Measurements from ENCODE around the gene SLC5A10. TPM values are rescaled to one million over a fixed set of nuclear protein-coding genes. Genes with fewer than 3 reads are reported as not detected.

Gene SLC5A10
- total RNA-seq, 2 experiments from 2014 or later, result not detected

DNA sequence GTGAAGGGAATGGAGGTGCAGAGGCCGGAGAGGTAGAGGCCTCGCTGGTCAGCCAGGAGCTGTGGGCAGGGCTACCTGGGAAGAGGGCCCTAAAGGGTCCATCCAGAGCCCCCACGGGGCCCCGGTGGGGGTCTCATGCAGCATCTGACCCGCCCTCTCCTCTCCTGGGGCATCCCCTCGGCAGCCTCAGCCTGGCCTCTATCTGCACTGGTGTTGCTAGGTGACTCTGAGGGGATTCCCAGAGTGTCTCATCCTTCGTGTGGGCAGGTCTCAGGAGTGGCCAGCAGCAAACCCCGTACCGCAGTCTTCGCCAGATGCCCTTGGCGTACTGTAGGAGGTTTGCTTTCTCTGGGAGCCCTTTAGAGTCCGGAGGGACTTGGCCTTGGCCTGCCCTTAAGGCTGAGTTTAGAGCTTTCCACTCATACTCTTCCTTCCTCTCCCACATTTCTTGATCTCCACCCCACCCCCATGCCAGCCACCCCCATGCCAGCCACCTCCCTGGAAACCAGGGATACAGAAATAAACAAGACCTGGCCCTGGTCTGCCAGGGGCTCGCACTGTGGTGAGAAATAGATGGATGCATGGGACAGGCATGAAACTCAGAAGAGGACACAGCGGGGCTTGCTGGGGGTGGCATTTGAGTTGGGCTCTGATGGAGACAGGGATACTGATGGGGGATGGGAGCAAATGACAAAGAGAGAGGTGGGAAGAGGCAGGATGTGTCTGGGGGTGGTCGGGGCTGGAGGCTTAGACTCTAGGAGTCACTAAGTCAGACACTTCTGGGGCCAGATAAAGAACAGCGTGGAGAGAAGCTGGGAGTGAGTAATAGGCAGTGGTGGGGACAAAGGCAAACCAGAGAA is 9.9 kb downstream of the SLC5A10 start:
- no peaks in the 10 kb centered on the region for H3K9me3 Mint-ChIP-seq
- no peaks in the 10 kb centered on the region for H3K27me3 Mint-ChIP-seq
- no peak for ATAC-seq (ENCODE audit: poor library complexity)

DNA sequence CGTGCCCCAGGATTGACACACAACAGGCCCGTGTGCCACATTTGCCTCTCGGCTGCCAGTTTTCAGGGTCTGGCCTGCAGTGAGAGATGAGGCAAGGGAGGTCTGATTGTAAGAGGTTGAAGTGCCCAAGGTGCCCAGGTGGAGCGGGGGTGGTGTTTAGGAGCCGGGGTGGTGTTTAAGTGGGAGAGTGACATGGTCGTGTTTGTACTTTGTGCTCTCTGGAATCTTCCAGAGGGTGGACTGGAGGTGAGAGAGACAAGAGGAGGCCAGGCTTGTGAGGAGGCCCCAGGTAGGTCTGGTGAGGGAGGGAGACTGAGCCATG is 10.5 kb downstream of the SLC5A10 start:
- Histone ChIP-seq H3K4me3 (ENCODE audit: low read length) (no peak overlapping the region), H3K36me3 (ENCODE audit: insufficient read depth, low read length) (no peaks in the 10 kb centered on the region), H3K27me3 (ENCODE audit: control insufficient read depth in 1 of 2, insufficient read depth in 2 of 2, low read length in 2 of 2) (no peaks in the 10 kb centered on the region), H3K4me1 (ENCODE audit: insufficient read depth, low read length) (peaks cover 18% of the 10 kb centered on the region), H3K27ac (ENCODE audit: low read depth in 1 of 2, low read length in 2 of 2) (no peak overlapping the region), H3K9me3 (ENCODE audit: control insufficient read depth in 1 of 2, insufficient read depth in 1 of 2, low read length in 2 of 2) (no peaks in the 10 kb centered on the region)
- Mint-ChIP-seq H3K9me3 (no peaks in the 10 kb centered on the region), H3K27ac (no peak overlapping the region), H3K27me3 (no peaks in the 10 kb centered on the region), H3K4me3 (no peak overlapping the region), H3K4me1 (ENCODE audit: low read depth) (peaks cover 16% of the 10 kb centered on the region), H3K36me3 (ENCODE audit: low read depth) (no peaks in the 10 kb centered on the region)
- ATAC-seq (ENCODE audit: poor library complexity) (no peak), DNase-seq (no peak)
- TF ChIP-seq, protein P1, sequence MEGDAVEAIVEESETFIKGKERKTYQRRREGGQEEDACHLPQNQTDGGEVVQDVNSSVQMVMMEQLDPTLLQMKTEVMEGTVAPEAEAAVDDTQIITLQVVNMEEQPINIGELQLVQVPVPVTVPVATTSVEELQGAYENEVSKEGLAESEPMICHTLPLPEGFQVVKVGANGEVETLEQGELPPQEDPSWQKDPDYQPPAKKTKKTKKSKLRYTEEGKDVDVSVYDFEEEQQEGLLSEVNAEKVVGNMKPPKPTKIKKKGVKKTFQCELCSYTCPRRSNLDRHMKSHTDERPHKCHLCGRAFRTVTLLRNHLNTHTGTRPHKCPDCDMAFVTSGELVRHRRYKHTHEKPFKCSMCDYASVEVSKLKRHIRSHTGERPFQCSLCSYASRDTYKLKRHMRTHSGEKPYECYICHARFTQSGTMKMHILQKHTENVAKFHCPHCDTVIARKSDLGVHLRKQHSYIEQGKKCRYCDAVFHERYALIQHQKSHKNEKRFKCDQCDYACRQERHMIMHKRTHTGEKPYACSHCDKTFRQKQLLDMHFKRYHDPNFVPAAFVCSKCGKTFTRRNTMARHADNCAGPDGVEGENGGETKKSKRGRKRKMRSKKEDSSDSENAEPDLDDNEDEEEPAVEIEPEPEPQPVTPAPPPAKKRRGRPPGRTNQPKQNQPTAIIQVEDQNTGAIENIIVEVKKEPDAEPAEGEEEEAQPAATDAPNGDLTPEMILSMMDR (IDR thresholded peaks at IDR 0.05), result no peak
- CTCF ChIA-PET, result no interaction called here
- POLR2A ChIA-PET, result no interaction called here
- intact Hi-C loops (cut with DNase I, micrococcal nuclease), result no loop called here

More for the DNA sequence above, 9.9 kb downstream of the SLC5A10 start:
- ChIA-PET POLR2A (interaction anchor here (1.4 to 2.2 kb wide), 2 partner anchors 37 to 104 kb away, joined by 3 to 11 read pairs; partner anchors contain the start of gene PRPSAP2), CTCF (interaction anchor here (0.7 to 2.4 kb wide), 12 partner anchors 18 to 408 kb away, joined by 3 to 8 read pairs (median 3); no protein-coding TSS in a partner anchor)
- intact Hi-C loops (cut with DNase I, micrococcal nuclease), result no loop called here
- H3K4me1 ChIP-seq (ENCODE audit: insufficient read depth, low read length), result peaks cover 20% of the 10 kb centered on the region
- H3K4me1 Mint-ChIP-seq (ENCODE audit: low read depth), result peaks cover 18% of the 10 kb centered on the region
- H3K9me3 ChIP-seq (ENCODE audit: control insufficient read depth in 1 of 2, insufficient read depth in 1 of 2, low read length in 2 of 2), result no peaks in the 10 kb centered on the region
- H3K27ac ChIP-seq (ENCODE audit: low read depth in 1 of 2, low read length in 2 of 2), result no peak overlapping the region
- no peak overlapping the region for H3K4me3 ChIP-seq (ENCODE audit: low read length)
- DNase-seq, result peak in 1 of 14 experiments; percentile 43
- TF ChIP-seq, protein P1 (IDR thresholded peaks at IDR 0.05), result no peak
- H3K27ac Mint-ChIP-seq, result no peak overlapping the region
- no peak overlapping the region for H3K4me3 Mint-ChIP-seq
- no peaks in the 10 kb centered on the region for H3K36me3 Mint-ChIP-seq (ENCODE audit: low read depth)
- H3K27me3 ChIP-seq (ENCODE audit: control insufficient read depth in 1 of 2, insufficient read depth in 2 of 2, low read length in 2 of 2), result no peaks in the 10 kb centered on the region
- H3K36me3 ChIP-seq (ENCODE audit: insufficient read depth, low read length), result no peaks in the 10 kb centered on the region

DNA sequence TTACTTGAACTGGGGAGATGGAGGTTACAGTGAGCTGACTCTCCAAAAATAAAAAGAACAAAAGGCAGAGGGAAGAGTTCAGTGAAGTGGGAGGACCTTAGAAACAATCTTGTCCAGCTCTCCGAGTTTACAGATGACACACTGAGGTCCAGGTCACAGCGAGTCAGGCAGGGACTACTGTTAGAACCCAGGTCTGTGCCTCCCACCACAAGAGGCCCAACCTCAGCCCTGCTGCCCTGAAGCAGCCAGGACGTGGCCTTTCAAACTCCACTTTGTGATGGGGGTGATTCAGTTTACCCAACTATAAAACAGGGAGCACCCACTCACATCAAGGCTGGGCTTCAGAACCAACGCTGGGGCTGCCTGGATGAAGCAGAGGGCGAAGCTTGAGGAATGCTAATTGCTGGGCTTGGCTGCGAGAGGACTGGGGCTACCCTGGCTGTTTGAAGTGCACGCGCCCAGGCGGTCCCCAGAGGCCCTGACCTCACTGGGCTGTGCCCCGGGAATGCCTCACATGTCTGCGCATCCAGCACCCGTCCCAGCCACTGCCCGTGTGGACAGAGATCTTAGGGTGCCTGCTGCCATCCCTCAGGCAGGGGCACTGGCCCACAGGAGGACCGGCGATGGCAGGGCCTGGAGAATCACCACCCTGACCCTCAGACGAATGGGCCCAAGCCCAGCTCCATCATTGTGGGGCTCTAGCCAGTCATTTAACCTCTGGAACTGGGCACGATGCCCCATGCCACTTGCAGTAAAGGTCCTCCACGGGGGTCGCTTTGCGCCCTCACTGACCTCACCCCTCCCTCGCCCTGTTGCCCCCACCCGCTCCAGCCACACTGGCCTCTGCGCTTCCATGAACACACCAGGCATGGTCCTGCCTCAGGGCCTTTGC is 11.4 kb downstream of the SLC5A10 start:
- POLR2A ChIA-PET, result no interaction called here
- no peak for ATAC-seq (ENCODE audit: poor library complexity)
- intact Hi-C loops (cut with DNase I, micrococcal nuclease), result no loop called here

More for the DNA sequence above, 11.4 kb downstream of the SLC5A10 start:
- H3K27ac Mint-ChIP-seq, result no peak overlapping the region
- TF ChIP-seq, protein P1 (IDR thresholded peaks at IDR 0.05), result no peak
- H3K27me3 Mint-ChIP-seq, result no peaks in the 10 kb centered on the region
- no peak overlapping the region for H3K4me3 Mint-ChIP-seq
- H3K4me1 Mint-ChIP-seq (ENCODE audit: low read depth), result peaks cover 10% of the 10 kb centered on the region
- Histone ChIP-seq H3K4me1 (ENCODE audit: insufficient read depth, low read length) (peaks cover 21% of the 10 kb centered on the region), H3K27ac (ENCODE audit: low read depth in 1 of 2, low read length in 2 of 2) (no peak overlapping the region), H3K27me3 (ENCODE audit: control insufficient read depth in 1 of 2, insufficient read depth in 2 of 2, low read length in 2 of 2) (no peaks in the 10 kb centered on the region), H3K36me3 (ENCODE audit: insufficient read depth, low read length) (no peaks in the 10 kb centered on the region), H3K4me3 (ENCODE audit: low read length) (no peak overlapping the region), H3K9me3 (ENCODE audit: control insufficient read depth in 1 of 2, insufficient read depth in 1 of 2, low read length in 2 of 2) (no peaks in the 10 kb centered on the region)
- CTCF ChIA-PET, result no interaction called here
- no peaks in the 10 kb centered on the region for H3K9me3 Mint-ChIP-seq
- H3K36me3 Mint-ChIP-seq (ENCODE audit: low read depth), result no peaks in the 10 kb centered on the region
- no peak for DNase-seq
